GM18907 (cell line): ENCODE measurements around the gene BCL2.

ENCODE experiments used
- ATAC-seq: cut with Tn5 transposase; IDR thresholded peaks from one replicate; pipeline ENCODE4 v1.9.1; 2021; ENCODE audit warnings: mild to moderate bottlenecking, moderate library complexity; ENCODE audit not compliant: unreplicated experiment

BCL2 gene

DNA sequence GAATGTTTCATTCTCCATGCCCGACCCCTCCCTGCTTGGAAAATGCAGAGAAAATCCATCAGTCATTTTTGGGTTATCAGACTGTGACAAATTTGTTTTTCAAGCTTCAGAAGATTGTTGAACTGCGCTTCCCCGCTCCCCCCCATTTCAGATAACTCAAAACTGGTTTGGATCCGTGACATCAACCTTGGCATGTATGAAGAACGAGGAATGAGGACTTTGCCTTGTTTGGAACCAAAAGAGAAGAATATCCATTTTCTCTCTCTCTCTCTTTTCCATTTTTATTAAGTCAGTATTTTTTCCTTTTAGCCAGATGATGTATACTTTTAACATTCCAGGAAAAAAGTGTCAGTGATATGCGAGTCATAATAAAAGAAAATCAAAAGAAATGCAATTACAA is 171.6 kb downstream of the BCL2 start:
- ATAC-seq, result no peak

- ATAC-seq, result peak; percentile 27
Measured at GRCh38 chr18:63146828-63147409, 172.7 kb downstream of the BCL2 start.

DNA sequence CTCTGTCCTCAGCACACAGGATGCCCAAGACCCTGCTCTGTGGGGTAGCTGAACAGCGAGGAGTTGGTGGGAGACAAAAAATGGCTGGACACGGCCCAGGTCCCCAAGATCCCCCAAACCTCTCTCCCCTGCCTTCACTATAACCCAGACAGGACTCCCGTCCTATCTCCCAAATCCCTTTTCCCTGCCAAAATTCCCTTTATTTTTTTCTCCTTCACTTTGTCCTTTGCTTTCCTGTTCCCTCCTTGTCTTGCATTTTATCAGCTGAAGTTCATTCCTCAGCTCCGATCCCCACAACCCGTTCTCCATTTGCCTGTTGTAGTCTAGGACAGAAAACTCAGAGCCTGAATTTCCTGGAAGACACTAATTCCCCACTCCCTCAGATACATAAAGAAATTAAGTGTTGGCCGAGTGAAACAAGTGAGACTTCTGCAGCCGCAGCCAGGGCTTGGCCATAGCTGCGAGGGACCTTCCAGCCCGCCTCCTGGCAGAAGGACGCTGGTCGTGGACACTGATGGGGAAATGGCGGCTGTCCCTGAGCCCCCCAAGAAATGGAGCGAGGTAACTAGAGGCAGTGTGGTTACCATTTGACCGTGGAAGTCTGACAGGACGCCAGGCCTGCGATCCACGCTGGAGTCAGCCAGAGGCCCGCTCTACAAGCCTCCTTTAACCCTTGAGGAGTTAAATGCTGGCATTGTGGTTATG is 173.6 kb downstream of the BCL2 start:
- ATAC-seq, result no peak

DNA sequence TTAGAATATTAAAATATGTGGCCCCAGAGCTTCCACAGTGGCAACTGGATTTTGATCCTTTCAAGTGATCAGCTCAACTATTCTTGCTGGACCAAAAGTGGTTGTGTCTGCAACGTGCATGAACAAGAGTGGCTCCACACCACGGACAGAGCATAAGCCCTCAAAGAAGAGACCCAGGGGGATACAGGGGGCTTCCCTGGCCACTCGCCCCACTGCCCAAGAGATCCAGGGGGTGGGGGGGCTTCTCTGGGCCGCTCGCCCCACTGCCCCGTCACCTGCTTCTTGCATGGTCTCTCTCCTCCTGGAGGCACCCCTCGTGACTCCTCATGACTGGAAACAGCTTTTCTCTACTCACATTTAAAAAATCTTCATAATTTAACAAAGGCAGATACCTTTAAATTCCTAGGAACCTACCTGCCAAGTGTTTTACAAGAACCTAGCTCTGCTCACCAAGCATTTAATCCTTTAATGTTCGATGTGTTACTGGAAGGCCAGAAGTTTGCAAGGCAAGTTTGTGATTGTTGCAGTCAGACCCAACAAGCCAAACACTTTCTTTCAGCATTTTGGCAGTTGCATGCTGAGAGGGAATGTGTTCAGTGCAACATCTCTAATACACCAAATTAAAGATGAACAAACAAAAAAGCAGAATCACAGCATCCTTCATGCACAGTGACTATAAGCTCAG is 174.3 kb downstream of the BCL2 start:
- ATAC-seq, result no peak

DNA sequence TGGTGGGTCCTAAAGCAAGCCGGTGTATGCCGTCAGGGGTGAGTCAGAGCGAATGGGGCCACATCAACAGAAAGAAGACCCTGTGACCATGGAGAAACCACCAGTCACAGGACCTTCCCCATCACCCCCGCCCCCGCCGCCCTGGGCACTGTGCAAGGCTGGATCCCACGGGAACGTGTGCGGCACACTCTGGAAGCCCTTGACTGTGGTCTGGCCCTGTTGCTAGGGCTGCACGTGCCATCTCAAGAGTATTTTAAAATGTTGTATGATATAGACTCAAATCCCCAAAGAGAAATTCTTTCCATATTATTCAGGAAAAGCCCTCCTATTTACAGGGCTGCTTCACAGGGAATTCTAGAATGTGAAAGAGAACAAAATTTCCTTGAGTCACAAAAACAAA is 174.8 kb downstream of the BCL2 start:
- ATAC-seq, result no peak

DNA sequence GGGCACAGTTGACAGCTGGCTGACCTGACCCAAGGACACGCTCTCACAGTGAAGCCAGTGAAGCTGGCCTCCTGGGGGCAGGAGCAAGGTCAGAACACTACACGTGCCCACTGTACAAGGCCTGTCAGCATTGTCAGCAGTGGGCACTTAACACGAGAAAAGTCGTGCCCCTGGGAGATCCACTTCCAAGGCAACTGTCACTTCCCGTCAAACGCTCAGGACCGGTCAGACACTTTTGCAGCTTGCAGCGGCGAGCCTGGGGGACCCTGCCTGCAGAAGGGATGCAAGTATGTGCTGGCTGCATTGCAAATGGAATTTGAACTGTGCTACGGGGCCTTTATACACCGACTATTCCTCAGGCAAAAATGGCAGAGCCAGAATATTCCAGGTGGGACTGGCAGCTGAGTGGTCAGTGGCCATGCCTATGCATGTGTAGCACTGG is 176.2 kb downstream of the BCL2 start:
- ATAC-seq, result no peak

GRCh38 chr18:63142594-63143225 is 176.9 kb downstream of the BCL2 start:
- ATAC-seq, result no peak

DNA sequence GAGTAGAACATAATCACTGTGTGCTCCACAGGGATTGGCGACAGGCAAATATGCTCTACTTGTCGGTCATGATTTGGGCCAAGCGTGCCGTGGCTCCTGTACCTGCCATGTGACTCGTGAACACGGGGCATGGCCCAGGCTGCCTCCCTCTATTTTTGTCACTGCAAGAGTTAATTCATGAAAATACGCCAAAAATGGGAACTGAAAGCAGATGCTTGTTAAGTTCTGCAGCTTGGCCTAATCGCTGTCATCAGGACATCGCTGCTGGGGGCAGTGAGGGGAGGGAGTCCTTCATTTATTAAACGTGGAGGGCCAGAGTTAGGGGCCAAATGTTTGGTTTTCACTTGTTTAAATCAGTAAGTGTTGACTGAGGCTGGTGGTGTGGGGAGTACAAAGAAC is 177.8 kb downstream of the BCL2 start:
- ATAC-seq, result peak; percentile 52

DNA sequence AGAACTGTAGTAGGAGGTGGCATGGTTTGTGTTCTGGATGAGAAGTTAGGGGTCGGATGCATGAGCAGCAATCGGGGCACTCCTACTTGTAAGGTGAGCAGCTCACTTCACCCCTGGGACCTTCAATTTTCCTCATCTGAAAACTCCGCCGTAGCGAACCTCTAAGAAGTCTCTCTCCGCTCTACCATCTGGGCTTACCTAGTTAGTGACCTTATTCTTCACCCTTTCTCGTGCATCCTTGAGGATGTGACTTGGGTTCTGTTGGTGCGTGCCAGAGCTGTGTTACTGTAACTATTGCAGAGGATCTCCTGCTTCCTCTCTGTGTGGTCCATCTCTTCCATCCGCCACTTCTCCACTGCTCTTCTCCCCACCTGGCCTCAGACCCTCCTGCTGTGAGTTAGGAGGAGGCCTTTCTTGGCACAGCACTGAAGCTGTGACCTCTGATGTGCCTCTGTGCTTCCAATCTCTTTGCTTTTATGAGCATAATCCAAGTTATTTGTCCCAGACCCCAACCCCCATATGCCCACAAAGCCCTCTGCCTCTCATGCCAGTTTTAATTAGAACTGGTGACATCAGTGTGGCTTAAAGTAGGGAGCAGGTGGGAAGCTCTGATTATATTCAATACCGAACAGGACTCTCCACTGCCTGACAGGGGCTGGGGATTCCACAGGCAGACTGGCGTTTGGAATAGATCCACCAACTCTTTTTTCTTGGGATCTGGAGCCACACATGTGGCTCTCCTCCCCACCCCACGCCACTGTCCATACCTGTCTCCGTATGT is 178.4 kb downstream of the BCL2 start:
- no peak for ATAC-seq

- ATAC-seq, result no peak
Measured at GRCh38 chr18:63140038-63140450, 179.5 kb downstream of the BCL2 start.

DNA sequence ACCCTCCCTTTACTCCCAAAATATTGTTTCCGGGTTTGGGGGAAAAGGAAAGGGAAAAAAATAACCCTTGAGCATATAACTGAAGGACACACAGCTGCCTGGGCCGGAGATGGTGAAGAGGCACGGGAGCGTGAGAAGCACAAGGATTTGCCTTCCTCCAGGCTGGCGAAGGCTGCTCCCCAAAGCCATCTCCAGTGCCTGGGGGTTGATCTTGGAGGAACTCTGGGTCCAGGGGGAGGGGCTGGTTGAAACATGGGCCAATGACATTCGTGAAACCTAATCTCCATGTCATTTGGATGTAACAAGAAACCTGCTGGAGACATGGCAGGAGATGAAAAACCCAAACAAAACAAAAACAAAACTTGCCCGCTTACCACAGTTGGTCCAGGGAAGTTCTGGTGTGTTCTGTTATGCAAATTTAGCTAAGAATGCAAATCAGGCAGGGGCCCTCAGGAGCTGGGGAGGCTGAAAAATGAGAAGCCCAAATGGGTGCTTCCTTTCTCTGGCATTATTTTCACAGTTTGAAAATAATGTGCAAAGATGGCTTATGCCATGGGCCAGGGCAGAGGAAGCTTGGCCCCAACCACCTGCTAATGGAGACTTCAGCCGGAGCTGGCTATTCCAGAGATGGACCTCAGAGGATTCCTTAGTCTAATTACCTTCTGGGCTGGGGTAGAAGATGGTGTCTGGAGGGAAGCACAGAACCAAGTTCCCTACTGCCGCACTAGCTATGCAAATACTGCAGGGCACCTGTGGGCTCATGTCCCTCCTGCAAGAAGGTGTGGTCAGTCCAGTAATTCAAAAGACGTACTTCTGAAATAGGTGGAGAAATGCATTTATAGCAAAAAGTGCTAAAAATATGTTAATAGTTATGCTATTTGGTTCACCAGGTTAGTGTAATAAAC is 180.9 kb downstream of the BCL2 start:
- ATAC-seq, result peak; percentile 56

- peak; percentile 29 for ATAC-seq
Measured at GRCh38 chr18:63137999-63138435, 181.6 kb downstream of the BCL2 start.

DNA sequence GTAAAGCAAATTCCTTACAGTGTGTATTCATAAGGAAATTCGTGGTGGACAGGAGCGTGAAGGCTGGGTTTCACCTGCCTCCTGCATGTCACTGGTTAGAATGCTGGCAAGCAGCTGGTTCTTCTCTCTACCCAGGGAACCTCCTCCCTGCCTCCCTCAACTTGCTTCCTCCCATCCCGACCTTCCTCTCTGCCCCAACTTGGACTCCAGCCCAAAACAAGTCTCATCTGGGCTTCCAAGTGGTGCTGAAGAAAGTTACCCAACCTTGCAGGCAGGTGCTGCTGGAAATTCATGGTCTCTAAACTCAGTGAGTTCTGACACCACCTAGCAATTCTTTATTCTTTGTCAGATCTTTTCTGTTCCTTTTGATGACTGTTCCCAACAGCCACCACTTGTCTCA is 184.5 kb downstream of the BCL2 start:
- ATAC-seq, result no peak

DNA sequence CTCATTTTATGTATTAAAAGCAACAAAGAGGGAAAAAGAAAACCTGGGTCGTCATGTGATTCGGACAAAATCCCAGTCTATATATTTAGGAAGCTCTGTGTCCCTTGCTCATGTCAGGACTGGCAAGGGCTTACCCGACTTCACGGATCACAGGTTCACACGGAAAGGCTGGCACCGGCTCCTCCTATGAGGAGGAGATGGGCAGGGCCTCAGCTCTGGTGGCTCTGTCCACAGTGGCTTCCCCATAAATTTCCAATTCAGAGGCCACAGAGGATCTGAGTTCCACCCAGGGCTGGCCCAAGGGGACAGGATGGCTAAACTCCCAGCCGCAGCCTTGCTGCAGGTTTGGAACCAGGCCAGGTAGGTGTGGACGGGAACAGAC is 186.8 kb downstream of the BCL2 start:
- no peak for ATAC-seq

DNA sequence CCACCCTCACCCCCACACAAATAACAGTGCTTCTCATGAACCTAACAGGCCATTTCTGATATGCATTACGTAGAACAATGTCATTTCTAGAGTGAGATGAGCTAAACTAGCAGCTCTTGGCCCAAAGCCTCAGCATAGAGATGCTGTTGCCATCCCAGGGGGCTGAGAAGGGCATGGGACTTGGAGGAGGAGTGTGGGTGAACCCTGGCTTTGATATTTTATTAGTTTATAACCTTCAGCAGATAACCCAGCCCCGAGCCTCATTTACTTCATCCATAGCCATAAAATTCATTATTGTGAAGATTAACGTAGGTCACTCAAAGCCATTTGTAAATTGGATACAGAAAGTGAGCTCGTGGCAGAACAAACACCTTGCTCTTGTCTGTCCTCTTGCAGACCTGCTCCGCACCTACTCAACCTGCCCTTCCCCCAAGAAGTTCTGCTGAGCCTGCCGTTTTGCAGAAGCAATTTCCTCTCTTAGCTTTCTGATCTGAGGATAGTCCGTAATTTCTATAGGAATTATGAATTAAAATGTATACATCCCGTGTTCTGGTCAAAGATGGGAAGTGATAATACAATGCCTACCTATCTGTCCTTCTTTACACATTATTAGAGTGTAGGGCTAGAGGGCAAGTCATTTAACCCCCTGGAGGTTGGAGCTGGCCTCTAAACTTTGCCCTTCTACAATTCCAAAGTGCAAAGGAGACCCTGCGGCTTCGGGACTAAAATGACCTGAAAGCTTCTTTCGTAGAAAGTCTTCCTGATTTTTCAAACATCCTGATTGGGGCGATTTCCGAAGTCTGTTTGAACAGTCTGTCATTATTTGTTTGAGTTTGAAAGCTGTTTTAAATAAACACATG is 187.4 kb downstream of the BCL2 start:
- ATAC-seq, result no peak

- ATAC-seq, result peak; percentile 42
Measured at GRCh38 chr18:63131106-63131958, 188.2 kb downstream of the BCL2 start.

GRCh38 chr18:63130176-63130575 is 189.4 kb downstream of the BCL2 start:
- ATAC-seq, result no peak
